ENCODE data around the gene ROS1. TPM values are rescaled to one million over a fixed set of nuclear protein-coding genes. Genes with fewer than 3 reads are reported as not detected.

Gene ROS1
- total and polyA plus RNA-seq, 2 donors (not counting 3 experiments of a cell fraction or from before 2014, with no cell fraction given): not detected

DNA sequence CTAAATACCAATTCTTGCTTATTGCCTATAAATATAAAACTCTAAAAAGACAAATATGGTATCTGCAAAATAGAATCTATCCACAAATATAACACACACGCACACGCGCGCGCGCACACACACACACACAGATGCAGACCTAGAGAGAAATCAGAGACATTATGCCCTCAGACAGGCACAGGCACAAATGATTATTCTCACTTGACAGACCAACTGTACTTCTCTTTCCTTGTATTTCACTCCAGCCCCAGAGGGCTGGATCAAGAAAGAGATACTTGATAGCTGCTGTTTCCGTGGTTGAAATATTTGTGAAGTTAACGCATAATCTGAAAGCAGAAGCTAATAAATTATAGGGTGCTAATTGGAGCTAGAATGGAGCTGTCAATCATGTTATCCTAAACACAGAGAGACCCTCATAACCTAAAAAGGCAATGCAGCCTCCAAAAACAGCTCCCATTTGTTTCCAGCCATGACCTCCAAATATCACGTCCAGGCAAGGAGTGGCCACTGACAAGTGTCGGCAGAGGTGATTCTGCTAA is 148.9 kb downstream of the ROS1 start:
- no peaks in the 10 kb centered on the region for H3K36me3 ChIP-seq (ENCODE audit: control insufficient read depth in 2 of 2, extremely low read depth in 1 of 2, insufficient read depth in 2 of 2, low read length in 2 of 2)
- no peak overlapping the region for H3K27ac ChIP-seq (ENCODE audit: insufficient read depth, low read depth, low read length)
- H3K4me3 ChIP-seq (replicated peaks in 1 of 3; ENCODE audit: insufficient read depth in 1 of 3, low read depth in 1 of 3, low read length in 3 of 3): no peak overlapping the region
- CTCF ChIA-PET: no interaction called here
- no peak for TF ChIP-seq FOS (IDR thresholded peaks at IDR 0.05; ENCODE audit: borderline replicate concordance, insufficient read depth, low read length)
- TF ChIP-seq POLR2AphosphoS5 (IDR thresholded peaks at IDR 0.05; ENCODE audit: insufficient read depth, low read depth, low read length): no peak
- no peaks in the 10 kb centered on the region for H4K20me1 ChIP-seq (replicated peaks; ENCODE audit: control insufficient read depth, extremely low read depth, insufficient read depth, low read length)
- H3K79me2 ChIP-seq (ENCODE audit: control insufficient read depth, insufficient read depth, low read length): no peaks in the 10 kb centered on the region
- FAIRE-seq (no peak), DNase-seq (ENCODE audit: low read depth, low spot score) (no peak)
- no peak overlapping the region for H2AFZ ChIP-seq (ENCODE audit: low read depth, low read length)
- no peaks in the 10 kb centered on the region for H3K9me3 ChIP-seq (replicated peaks; ENCODE audit: control insufficient read depth, insufficient read depth, low read length)
- intact Hi-C loops (cut with micrococcal nuclease): no loop called here
- no TSS peak for BruUV-seq (replicated peaks)
- peaks cover 15 to 20% of the 10 kb centered on the region in 2 experiments for H3K27me3 ChIP-seq (ENCODE audit: control insufficient read depth in 2 of 2, insufficient read depth in 2 of 2, low read length in 2 of 2)
- POLR2A ChIA-PET: no interaction called here
- H3K4me1 ChIP-seq (ENCODE audit: control insufficient read depth, extremely low read depth, insufficient read depth, low read length): no peaks in the 10 kb centered on the region
- H3K9ac ChIP-seq (replicated peaks; ENCODE audit: extremely low read depth, insufficient read depth, low read length): no peak overlapping the region
- no peaks in the 10 kb centered on the region for H3K9me1 ChIP-seq (replicated peaks; ENCODE audit: control insufficient read depth, extremely low read depth, insufficient read depth, low read length)
- H3K4me2 ChIP-seq (ENCODE audit: insufficient read depth, low read length): no peak overlapping the region
- dilution Hi-C loops (cut with MboI; ENCODE audit: extremely low pct_ligation_motif_present, low sequenced_read_pairs): no loop called here

DNA sequence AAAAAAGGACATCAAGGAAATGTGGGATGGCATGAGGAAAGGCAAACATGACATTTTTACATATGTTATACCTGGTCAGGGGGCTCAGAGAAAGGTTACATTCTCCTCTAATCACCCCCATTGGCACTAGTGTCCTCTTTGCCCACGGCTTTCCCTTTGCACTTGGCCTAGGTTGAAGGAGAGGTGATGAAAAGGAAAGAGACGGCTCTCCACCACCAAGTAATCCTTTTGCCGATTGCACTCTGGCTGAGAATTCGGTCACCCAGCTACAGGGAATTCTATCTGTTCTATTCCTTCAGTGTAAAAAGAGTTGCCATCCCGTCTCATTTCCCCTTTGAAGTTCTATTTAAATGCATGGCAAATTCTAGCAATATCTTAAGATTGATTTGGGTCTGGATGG is 150.0 kb downstream of the ROS1 start:
- H3K4me2 ChIP-seq (ENCODE audit: insufficient read depth, low read length): no peak overlapping the region
- no peak overlapping the region for H3K9ac ChIP-seq (replicated peaks; ENCODE audit: extremely low read depth, insufficient read depth, low read length)
- H3K4me3 ChIP-seq (replicated peaks in 1 of 3; ENCODE audit: insufficient read depth in 1 of 3, low read depth in 1 of 3, low read length in 3 of 3): no peak overlapping the region
- peaks cover 23 to 32% of the 10 kb centered on the region in 2 experiments for H3K27me3 ChIP-seq (ENCODE audit: control insufficient read depth in 2 of 2, insufficient read depth in 2 of 2, low read length in 2 of 2)
- no peaks in the 10 kb centered on the region for H3K36me3 ChIP-seq (ENCODE audit: control insufficient read depth in 2 of 2, extremely low read depth in 1 of 2, insufficient read depth in 2 of 2, low read length in 2 of 2)
- CTCF ChIA-PET: no interaction called here
- DNase-seq (ENCODE audit: low read depth, low spot score) (no peak), FAIRE-seq (no peak)
- H3K9me3 ChIP-seq (replicated peaks; ENCODE audit: control insufficient read depth, insufficient read depth, low read length): no peaks in the 10 kb centered on the region
- no TSS peak for BruUV-seq (replicated peaks)
- no peak overlapping the region for H3K27ac ChIP-seq (ENCODE audit: insufficient read depth, low read depth, low read length)
- TF ChIP-seq MAX (IDR thresholded peaks at IDR 0.05; ENCODE audit: insufficient read depth, insufficient read length) (no peak), CTCF (IDR thresholded peaks at IDR 0.05; ENCODE audit: extremely low read depth in 1 of 2, insufficient read depth in 1 of 2, low read depth in 1 of 2, low read length in 2 of 2) (no peak)
- H3K9me1 ChIP-seq (replicated peaks; ENCODE audit: control insufficient read depth, extremely low read depth, insufficient read depth, low read length): no peaks in the 10 kb centered on the region
- H3K4me1 ChIP-seq (ENCODE audit: control insufficient read depth, extremely low read depth, insufficient read depth, low read length): no peaks in the 10 kb centered on the region
- H3K79me2 ChIP-seq (ENCODE audit: control insufficient read depth, insufficient read depth, low read length): no peaks in the 10 kb centered on the region
- intact Hi-C loops (cut with micrococcal nuclease) (no loop called here), dilution Hi-C loops (cut with MboI; ENCODE audit: extremely low pct_ligation_motif_present, low sequenced_read_pairs) (no loop called here)
- no peak overlapping the region for H2AFZ ChIP-seq (ENCODE audit: low read depth, low read length)
- H4K20me1 ChIP-seq (replicated peaks; ENCODE audit: control insufficient read depth, extremely low read depth, insufficient read depth, low read length): no peaks in the 10 kb centered on the region
- POLR2A ChIA-PET: no interaction called here
